Progenitor cell of endocrine pancreas (in vitro differentiated cells): ENCODE results near the gene LRMDA. TPM values are rescaled to one million over a fixed set of nuclear protein-coding genes. Genes with fewer than 3 reads are reported as not detected.

Experiments
- DNase-seq: peaks from one replicate; pipeline ENCODE4 v3.0.0; 2021; ENCODE audit warnings: low spot score; ENCODE audit not compliant: unreplicated experiment
- H3K27ac Mint-ChIP-seq: 2 replicates; pipeline ENCODE4 v1.8.0; 2021; ENCODE audit warnings: mild to moderate bottlenecking, moderate library complexity, mixed read lengths
- H3K27me3 Mint-ChIP-seq: 2 replicates; pipeline ENCODE4 v1.8.0; 2021; ENCODE audit warnings: mixed read lengths
- H3K36me3 Mint-ChIP-seq: 2 replicates; pipeline ENCODE4 v1.8.0; 2022; ENCODE audit warnings: mixed read lengths; ENCODE audit not compliant: insufficient read depth
- H3K4me1 Mint-ChIP-seq: 2 replicates; pipeline ENCODE4 v1.8.0; 2021; ENCODE audit warnings: low read depth, mixed read lengths
- H3K4me3 Mint-ChIP-seq: 2 replicates; pipeline ENCODE4 v1.8.0; 2021; ENCODE audit warnings: low read depth, mild to moderate bottlenecking, moderate library complexity, mixed read lengths
- H3K9me3 Mint-ChIP-seq: 2 replicates; pipeline ENCODE4 v1.8.0; 2021; ENCODE audit warnings: low read depth, mixed read lengths
- total RNA-seq: library from RNA; stranded (reverse); gene quantifications from 2 replicates; pipeline ENCODE4 v1.2.1, GENCODE V29; 2021
- TF ChIP-seq, protein P1 (sequence below): fragments of 200-600 bp; sonication (generic); IDR thresholded peaks from one replicate; pipeline ENCODE4 v1.5.0; 2021; ENCODE audit warnings: antibody characterized with exemption, mild to moderate bottlenecking; ENCODE audit not compliant: unreplicated experiment

The LRMDA gene
- total RNA-seq, 1 donor from 2014 or later: 6.5 TPM

DNA sequence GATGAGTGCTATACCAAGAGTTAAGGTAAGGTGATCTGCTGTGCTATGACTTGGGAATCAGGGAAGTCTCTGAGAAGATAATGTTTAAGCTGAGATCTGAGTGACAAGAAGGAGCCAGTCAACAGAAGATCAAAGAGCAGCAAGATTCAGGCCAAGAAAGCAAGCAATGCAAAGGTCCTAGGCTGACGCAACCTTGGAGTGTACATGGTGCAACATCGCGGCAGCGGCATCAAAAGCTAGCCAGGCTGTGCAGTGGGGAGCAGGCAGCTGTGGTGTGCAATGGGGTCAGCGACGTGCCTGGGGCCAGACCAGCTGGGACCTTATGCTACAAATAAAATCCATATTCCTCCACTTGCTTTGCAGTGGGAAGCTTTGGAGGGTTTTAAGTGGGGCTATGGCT lies 324.1 kb downstream of the LRMDA start:
- Mint-ChIP-seq H3K27ac (no peak overlapping the region), H3K36me3 (no peaks in the 10 kb centered on the region), H3K4me1 (no peaks in the 10 kb centered on the region), H3K9me3 (no peaks in the 10 kb centered on the region), H3K27me3 (peaks cover 4% of the 10 kb centered on the region), H3K4me3 (no peak overlapping the region)
- DNase-seq: no peak
- TF ChIP-seq, protein P1, sequence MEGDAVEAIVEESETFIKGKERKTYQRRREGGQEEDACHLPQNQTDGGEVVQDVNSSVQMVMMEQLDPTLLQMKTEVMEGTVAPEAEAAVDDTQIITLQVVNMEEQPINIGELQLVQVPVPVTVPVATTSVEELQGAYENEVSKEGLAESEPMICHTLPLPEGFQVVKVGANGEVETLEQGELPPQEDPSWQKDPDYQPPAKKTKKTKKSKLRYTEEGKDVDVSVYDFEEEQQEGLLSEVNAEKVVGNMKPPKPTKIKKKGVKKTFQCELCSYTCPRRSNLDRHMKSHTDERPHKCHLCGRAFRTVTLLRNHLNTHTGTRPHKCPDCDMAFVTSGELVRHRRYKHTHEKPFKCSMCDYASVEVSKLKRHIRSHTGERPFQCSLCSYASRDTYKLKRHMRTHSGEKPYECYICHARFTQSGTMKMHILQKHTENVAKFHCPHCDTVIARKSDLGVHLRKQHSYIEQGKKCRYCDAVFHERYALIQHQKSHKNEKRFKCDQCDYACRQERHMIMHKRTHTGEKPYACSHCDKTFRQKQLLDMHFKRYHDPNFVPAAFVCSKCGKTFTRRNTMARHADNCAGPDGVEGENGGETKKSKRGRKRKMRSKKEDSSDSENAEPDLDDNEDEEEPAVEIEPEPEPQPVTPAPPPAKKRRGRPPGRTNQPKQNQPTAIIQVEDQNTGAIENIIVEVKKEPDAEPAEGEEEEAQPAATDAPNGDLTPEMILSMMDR: no peak

DNA sequence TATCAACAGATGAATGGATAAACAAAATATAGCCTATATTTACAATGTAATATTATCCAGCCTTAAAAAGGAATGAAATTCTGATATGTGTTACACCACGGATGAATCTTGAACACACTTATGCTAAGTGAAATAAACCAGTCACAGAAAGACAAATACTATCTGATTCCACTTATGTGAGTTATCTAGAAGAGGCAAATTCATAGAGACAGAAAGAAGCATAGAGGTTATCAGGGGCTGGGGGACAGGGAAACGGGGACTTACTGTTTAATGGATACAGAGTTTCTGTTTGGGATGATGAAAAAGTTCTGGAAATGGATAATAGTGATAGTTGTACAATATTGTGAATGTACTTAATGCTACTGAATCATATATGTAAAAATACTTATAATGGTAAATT lies 329.9 kb downstream of the LRMDA start:
- no peak overlapping the region for H3K4me3 Mint-ChIP-seq
- no peaks in the 10 kb centered on the region for H3K36me3 Mint-ChIP-seq
- DNase-seq: no peak
- H3K27ac Mint-ChIP-seq: no peak overlapping the region
- peaks cover 2% of the 10 kb centered on the region for H3K27me3 Mint-ChIP-seq
- no peaks in the 10 kb centered on the region for H3K9me3 Mint-ChIP-seq
- TF ChIP-seq, protein P1: no peak
- H3K4me1 Mint-ChIP-seq: peaks cover 17% of the 10 kb centered on the region

DNA sequence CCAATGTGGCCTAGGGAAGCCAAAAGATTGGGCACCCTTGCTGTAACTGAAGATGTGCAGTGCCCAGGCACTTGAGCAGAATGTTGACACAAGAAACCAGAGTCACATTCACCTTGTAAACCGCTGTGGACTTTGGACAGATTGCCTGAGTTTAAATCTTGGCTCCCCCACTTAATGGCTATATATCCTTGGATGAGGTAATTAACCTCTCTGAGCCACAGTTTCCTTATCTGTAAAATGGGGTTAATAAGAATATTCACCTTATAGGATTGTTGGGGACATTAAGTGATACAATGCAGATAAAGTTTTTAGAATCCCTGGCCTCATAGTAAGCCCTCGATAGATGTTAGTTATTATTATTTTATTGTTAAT lies 331.0 kb downstream of the LRMDA start:
- DNase-seq: no peak
- Mint-ChIP-seq H3K4me3 (no peak overlapping the region), H3K27me3 (peaks cover 2% of the 10 kb centered on the region), H3K27ac (no peak overlapping the region), H3K4me1 (peaks cover 17% of the 10 kb centered on the region), H3K9me3 (no peaks in the 10 kb centered on the region), H3K36me3 (no peaks in the 10 kb centered on the region)
- TF ChIP-seq, protein P1: no peak

DNA sequence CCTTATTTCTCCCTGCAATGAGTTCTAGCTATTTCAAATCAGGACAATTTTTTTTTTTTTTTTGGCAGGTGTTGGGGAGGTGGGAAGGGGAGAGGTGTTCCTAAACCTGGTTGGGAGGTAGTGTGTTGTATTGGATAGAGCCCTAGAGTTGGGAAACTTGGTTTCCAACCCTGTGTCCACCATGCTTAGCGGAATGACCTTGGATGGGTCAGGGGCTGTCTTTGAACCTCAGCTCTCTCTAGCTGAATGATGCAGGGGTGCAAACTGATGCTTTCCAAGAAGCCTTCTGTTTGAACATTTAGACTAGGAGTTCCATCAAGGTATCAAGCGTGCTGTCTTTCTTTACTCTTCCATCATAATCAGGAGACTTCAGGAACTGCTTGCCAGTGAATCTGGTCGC lies 332.2 kb downstream of the LRMDA start:
- H3K27me3 Mint-ChIP-seq: peaks cover 3% of the 10 kb centered on the region
- TF ChIP-seq, protein P1: no peak
- H3K4me3 Mint-ChIP-seq: no peak overlapping the region
- DNase-seq: no peak
- H3K36me3 Mint-ChIP-seq: no peaks in the 10 kb centered on the region
- H3K4me1 Mint-ChIP-seq: peaks cover 17% of the 10 kb centered on the region
- H3K27ac Mint-ChIP-seq: no peak overlapping the region
- no peaks in the 10 kb centered on the region for H3K9me3 Mint-ChIP-seq

DNA sequence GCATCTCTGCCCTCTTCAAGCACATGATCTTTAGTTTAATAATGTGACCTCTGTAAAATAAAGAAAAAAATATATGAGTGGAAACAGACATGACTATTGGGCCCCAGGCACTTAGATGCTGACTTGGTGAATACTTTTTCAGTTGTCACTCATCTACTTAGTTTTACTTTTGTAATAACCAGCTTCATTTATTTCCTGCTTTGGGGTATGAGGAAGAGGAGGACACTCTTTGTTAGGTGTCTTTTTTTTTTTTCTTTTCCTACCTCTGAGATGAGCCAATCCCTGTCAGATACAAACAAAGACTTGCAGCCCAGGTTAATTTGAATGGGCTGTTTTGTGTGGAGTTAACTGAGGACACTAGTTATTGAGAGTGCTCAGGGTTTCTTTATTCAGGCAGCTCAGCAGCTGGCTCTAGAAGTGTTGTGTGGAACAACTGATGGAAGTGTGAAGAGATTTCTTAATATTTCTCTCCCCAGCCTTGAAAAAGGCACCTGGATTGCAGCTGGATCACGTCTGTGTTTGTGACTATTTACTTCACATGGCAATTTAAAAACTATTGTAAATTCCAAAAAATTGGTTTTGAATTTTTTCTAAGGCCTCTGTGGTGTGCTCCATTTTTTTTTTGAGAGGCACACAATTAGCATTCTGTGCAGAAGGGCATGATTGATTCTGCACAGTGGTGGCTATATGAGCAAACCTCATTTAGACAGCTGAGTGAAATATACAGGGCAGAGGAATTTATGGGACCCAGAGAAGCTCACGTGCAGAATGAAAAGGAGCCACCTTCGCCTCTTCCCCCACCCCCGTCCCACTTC lies 333.8 kb downstream of the LRMDA start:
- Mint-ChIP-seq H3K9me3 (no peaks in the 10 kb centered on the region), H3K27me3 (peaks cover 7% of the 10 kb centered on the region), H3K4me1 (peaks cover 17% of the 10 kb centered on the region), H3K27ac (no peak overlapping the region), H3K36me3 (no peaks in the 10 kb centered on the region), H3K4me3 (no peak overlapping the region)
- DNase-seq: no peak
- TF ChIP-seq, protein P1: no peak
